Cerebellar nuclear complex (tissue), 1 donor: ENCODE measurements around the gene LRP1B.
"Not testable (repeated sequence)": the region's sequence is repeated elsewhere in the genome, so short reads cannot be mapped to it uniquely, and the experiment has no call there.

Experiments
- DNase-seq, 2 experiments: peaks; one replicate each; lab custom pipeline; 2025; lab: John Stamatoyannopoulos, UW

The LRP1B gene

GRCh38 chr2:142100970-142101369 is 29.8 kb downstream of the LRP1B start:
- no peak for DNase-seq

- no peak for DNase-seq
Measured at GRCh38 chr2:142100139-142100873, 30.5 kb downstream of the LRP1B start.

GRCh38 chr2:142097711-142098110 is 33.1 kb downstream of the LRP1B start:
- DNase-seq = no peak

- no peak for DNase-seq
Measured at GRCh38 chr2:142095647-142096046, 35.2 kb downstream of the LRP1B start.

GRCh38 chr2:142094233-142094632 is 36.6 kb downstream of the LRP1B start:
- DNase-seq = no peak

GRCh38 chr2:142088058-142088568 is 42.7 kb downstream of the LRP1B start:
- no peak for DNase-seq

- DNase-seq = not testable (repeated sequence)
Measured at GRCh38 chr2:142087585-142087984, 43.2 kb downstream of the LRP1B start.

GRCh38 chr2:142082368-142082767 is 48.4 kb downstream of the LRP1B start:
- DNase-seq = no peak

GRCh38 chr2:142076317-142076716 is 54.5 kb downstream of the LRP1B start:
- DNase-seq = no peak

GRCh38 chr2:142075826-142076225 is 55.0 kb downstream of the LRP1B start:
- DNase-seq = no peak

- no peak for DNase-seq
Measured at GRCh38 chr2:142069251-142069888, 61.4 kb downstream of the LRP1B start.

- DNase-seq = no peak
Measured at GRCh38 chr2:142065700-142066099, 65.1 kb downstream of the LRP1B start.

GRCh38 chr2:142065156-142065555 is 65.7 kb downstream of the LRP1B start:
- no peak for DNase-seq

- DNase-seq = no peak
Measured at GRCh38 chr2:142061733-142062132, 69.1 kb downstream of the LRP1B start.

GRCh38 chr2:142058149-142058548 is 72.7 kb downstream of the LRP1B start:
- DNase-seq = no peak

- no peak for DNase-seq
Measured at GRCh38 chr2:142056784-142057183, 74.0 kb downstream of the LRP1B start.

GRCh38 chr2:142052220-142052863 is 78.5 kb downstream of the LRP1B start:
- no peak for DNase-seq

- no peak for DNase-seq
Measured at GRCh38 chr2:142048581-142048980, 82.2 kb downstream of the LRP1B start.

GRCh38 chr2:142045641-142046040 is 85.2 kb downstream of the LRP1B start:
- DNase-seq = no peak

- DNase-seq = no peak
Measured at GRCh38 chr2:142044197-142044596, 86.6 kb downstream of the LRP1B start.

GRCh38 chr2:142042536-142043199 is 88.1 kb downstream of the LRP1B start:
- DNase-seq = no peak

GRCh38 chr2:142041996-142042395 is 88.8 kb downstream of the LRP1B start:
- no peak for DNase-seq
